Colonic mucosa (tissue), 4 donors: ENCODE data around the gene RAPGEF1. TPM values are rescaled to one million over a fixed set of nuclear protein-coding genes. Genes with fewer than 3 reads are reported as not detected.
"Not testable (repeated sequence)": the region's sequence is repeated elsewhere in the genome, so short reads cannot be mapped to it uniquely, and the experiment has no call there.

Experiments used
- DNase-seq: peaks from one replicate; pipeline ENCODE4 v3.0.0-alpha.2; 2020
- H3K27ac ChIP-seq: fragments of 200-600 bp; one replicate; pipeline ENCODE4 v1.8.0; 2021
- H3K27me3 ChIP-seq: fragments of 200-600 bp; one replicate; pipeline ENCODE4 v1.8.0; 2021
- H3K36me3 ChIP-seq: fragments of 200-600 bp; one replicate; pipeline ENCODE4 v1.8.0; 2021
- H3K4me1 ChIP-seq: fragments of 200-600 bp; one replicate; pipeline ENCODE4 v1.8.0; 2021; ENCODE audit warnings: mild to moderate bottlenecking
- H3K4me3 ChIP-seq: fragments of 200-600 bp; one replicate; pipeline ENCODE4 v1.8.0; 2021
- H3K9ac ChIP-seq, 2 donors: one replicate each; pipeline ENCODE4 v1.7.0; 2013; ENCODE audit warnings: control low read depth in 2 of 2, low read depth in 2 of 2, low read length in 2 of 2
- H3K9me3 ChIP-seq: fragments of 200-600 bp; one replicate; pipeline ENCODE4 v1.8.0; 2021
- intact Hi-C: fragments of 100-400 bp; cut with DNase I; formaldehyde crosslinking; loops from one replicate; pipeline ENCODE4 v1.14.1; 2022
- total RNA-seq, 2 donors: library from RNA; stranded (reverse); fragmentation: NEBNext Ultra II Directional in 1 of 2; extraction: Animal tissue kit (Norgen Biotek cat#: 25700) in 1 of 2; gene quantifications; one replicate each; pipeline ENCODE4 v1.2.1, GENCODE V29; 2021
- TF ChIP-seq, protein P1 (sequence below): fragments of 200-600 bp; IDR thresholded peaks from one replicate; pipeline ENCODE4 v1.8.0; 2022; ENCODE audit warnings: antibody characterized with exemption, mild to moderate bottlenecking
- donor health status: healthy.
- donor health status: DM: no; HTN: no; CAD: no.
- donor health status: DM: no; HTN: no; CAD: no.

Gene RAPGEF1
- total RNA-seq, 2 donors from 2014 or later, result 47.2 to 58.6 TPM

DNA sequence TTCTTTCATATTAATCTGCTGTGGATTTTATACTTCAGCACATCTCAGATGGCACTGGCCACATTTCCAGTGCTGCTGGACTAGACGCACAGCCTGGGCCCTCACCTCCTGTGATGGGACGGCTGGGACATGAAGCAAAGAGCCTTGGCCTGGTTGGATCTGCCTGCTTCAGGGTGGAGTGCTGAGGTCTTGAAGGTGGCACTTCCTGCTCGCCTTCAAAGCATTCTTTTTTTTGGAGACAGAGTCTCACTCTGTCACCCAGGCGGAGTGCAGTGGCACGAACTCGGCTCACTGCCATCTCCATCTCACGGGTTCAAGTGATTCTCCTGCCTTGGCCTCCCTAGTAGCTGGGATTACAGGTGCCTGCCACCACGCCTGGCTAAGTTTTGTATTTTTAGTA, 73.1 kb downstream of the RAPGEF1 start:
- no peak for DNase-seq
- Histone ChIP-seq H3K36me3 (no peaks in the 10 kb centered on the region), H3K4me3 (no peak overlapping the region), H3K27me3 (no peaks in the 10 kb centered on the region), H3K9me3 (no peaks in the 10 kb centered on the region), H3K27ac (no peak overlapping the region), H3K9ac (no peak overlapping the region), H3K4me1 (peaks cover 9% of the 10 kb centered on the region)
- TF ChIP-seq, protein P1, sequence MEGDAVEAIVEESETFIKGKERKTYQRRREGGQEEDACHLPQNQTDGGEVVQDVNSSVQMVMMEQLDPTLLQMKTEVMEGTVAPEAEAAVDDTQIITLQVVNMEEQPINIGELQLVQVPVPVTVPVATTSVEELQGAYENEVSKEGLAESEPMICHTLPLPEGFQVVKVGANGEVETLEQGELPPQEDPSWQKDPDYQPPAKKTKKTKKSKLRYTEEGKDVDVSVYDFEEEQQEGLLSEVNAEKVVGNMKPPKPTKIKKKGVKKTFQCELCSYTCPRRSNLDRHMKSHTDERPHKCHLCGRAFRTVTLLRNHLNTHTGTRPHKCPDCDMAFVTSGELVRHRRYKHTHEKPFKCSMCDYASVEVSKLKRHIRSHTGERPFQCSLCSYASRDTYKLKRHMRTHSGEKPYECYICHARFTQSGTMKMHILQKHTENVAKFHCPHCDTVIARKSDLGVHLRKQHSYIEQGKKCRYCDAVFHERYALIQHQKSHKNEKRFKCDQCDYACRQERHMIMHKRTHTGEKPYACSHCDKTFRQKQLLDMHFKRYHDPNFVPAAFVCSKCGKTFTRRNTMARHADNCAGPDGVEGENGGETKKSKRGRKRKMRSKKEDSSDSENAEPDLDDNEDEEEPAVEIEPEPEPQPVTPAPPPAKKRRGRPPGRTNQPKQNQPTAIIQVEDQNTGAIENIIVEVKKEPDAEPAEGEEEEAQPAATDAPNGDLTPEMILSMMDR, result no peak
- intact Hi-C loops, result no loop called here

DNA sequence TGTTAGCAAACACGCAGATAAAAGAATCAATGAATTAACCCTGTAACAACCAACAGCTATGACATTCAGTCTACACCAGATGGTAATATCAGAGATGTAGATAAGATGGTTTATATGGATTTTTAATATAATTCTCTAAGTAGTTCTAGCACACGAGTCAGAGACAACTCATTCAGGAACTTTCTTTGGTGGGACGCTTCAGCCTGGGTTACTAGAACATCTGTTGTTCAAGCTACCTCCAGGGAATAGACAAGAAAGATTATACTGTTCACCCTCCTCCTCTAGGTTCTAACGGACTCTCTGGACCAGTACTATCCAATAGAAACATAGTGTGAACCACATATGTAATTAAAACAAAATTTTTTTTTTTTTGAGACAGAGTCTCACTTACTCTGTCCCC, 73.8 kb downstream of the RAPGEF1 start:
- TF ChIP-seq, protein P1, result no peak
- Histone ChIP-seq H3K27me3 (no peaks in the 10 kb centered on the region), H3K9me3 (no peaks in the 10 kb centered on the region), H3K36me3 (no peaks in the 10 kb centered on the region), H3K27ac (no peak overlapping the region), H3K4me3 (no peak overlapping the region), H3K4me1 (peaks cover 9% of the 10 kb centered on the region), H3K9ac (no peak overlapping the region)
- intact Hi-C loops, result no loop called here
- no peak for DNase-seq

DNA sequence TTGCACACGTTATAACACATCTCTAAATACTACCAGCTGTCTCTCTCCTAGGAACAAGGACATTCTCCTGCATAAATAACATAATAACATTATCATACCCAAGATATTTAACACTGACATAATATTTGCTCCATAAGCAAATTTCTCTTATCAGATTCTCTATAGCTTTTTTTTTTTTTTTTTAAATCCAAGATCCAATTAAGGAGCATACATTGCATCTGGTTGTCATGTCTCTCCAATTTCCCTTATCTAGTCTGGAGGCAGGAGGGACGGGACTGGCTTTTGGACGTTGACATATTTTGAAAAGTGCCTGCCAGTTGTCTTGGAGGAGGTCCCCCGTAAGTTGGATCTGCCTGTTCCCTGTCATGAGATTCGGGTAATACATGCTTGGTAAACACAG, 76.6 kb downstream of the RAPGEF1 start:
- H3K4me1 ChIP-seq, result no peaks in the 10 kb centered on the region
- H3K9me3 ChIP-seq, result no peaks in the 10 kb centered on the region
- no peak overlapping the region for H3K4me3 ChIP-seq
- H3K36me3 ChIP-seq, result no peaks in the 10 kb centered on the region
- H3K9ac ChIP-seq, result no peak overlapping the region
- H3K27me3 ChIP-seq, result no peaks in the 10 kb centered on the region
- intact Hi-C loops, result no loop called here
- no peak for DNase-seq
- TF ChIP-seq, protein P1, result no peak
- H3K27ac ChIP-seq, result no peak overlapping the region

DNA sequence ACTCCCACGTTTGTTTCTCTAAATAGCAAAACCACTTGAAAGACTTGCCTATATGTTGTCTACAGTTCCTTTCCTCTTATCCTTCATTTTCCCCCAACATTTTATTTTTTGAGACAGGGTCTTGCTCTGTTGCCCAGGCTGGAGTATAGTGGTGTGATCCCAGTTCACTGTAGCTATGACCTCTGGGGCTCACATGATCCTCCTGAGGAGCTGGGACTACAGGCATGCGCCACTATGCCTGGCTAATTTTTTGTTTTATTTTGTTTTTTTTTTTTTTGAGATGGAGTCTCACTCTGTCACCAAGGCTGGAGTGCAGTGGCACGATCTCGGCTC, 77.6 kb downstream of the RAPGEF1 start:
- intact Hi-C loops, H3K9ac ChIP-seq, H3K27ac ChIP-seq, H3K27me3 ChIP-seq, DNase-seq, H3K9me3 ChIP-seq, H3K36me3 ChIP-seq, H3K4me3 ChIP-seq, H3K4me1 ChIP-seq: not testable (repeated sequence)

DNA sequence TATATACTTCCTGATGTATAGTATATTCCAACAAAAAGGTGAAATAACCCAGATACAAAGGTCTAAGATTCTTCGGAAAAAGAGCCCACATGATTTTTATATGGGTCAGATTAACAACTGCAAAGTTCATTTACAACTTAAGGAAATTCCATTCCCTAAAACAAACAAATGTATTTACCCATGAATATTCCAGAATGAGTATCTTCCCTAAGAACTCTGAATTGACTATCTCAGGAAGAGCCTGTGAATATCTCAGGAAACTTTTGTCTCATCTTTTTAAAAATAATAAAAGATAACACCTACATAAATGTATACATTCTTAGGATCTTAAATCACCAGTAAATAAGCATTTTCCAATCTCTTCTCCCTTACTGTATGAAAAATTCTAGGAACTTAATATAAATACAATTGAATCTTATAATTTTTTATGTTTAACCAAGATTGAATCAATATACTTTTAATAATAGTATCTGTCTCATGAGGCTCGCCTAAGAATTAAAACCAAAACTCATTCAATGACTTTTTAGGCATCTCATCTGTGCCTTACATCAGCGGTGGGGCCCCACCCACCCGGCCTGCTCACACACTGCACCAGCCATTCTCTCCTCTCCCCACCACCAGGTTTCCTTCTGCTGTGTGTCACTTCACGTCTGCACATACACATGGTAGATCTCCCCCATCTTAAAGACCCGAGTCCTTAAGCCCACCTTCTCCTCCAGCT, 78.1 kb downstream of the RAPGEF1 start:
- no peak overlapping the region for H3K4me3 ChIP-seq
- no peak for DNase-seq
- H3K36me3 ChIP-seq, result no peaks in the 10 kb centered on the region
- H3K4me1 ChIP-seq, result peaks cover 5% of the 10 kb centered on the region
- no peaks in the 10 kb centered on the region for H3K9me3 ChIP-seq
- TF ChIP-seq, protein P1, result no peak
- H3K27ac ChIP-seq, result no peak overlapping the region
- no peak overlapping the region for H3K9ac ChIP-seq
- intact Hi-C loops, result no loop called here
- H3K27me3 ChIP-seq, result no peaks in the 10 kb centered on the region

DNA sequence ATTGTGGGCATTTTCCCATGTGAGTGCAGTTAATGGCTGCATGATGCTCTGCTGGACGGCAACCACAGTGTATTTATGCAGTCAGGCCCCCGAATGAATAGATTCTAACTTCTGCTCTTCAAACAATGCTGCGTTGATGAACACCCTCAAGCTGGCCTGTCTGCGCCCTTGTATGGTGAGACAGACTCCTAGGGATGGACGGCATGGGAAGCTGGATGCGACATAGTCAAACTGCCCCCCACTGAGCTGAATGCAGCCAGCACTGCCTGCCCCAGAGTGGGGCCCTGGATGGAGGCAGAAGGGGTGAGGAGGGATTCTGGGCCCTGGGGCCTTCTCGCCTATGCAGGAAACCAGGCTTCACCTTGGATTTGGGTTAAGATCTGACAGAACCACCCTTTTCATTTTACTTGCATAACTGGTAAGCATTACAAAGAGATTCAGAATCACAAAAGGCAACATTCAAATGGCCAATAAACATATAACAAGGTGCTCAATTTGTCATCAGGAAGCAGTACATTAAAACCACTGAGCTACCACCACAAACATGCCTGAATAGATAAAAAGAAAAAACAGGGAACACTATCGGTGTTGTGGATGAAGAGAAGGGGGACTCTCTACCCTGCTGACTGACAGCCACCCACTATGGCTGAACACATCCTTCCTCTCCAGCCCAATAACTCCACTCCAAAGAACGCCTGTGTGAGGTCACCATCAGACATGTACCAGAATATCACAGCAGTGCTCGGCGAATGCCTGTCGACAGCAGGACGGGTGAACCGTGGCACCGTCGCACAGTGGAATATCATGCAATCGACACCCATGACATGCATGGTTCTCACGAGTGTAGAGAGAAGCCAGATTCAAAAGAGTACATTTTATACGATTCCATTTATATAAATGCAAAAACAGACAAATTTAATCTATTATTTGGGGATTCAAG, 79.1 kb downstream of the RAPGEF1 start:
- intact Hi-C loops, result no loop called here
- no peak for DNase-seq
- H3K9ac ChIP-seq, result no peak overlapping the region
- TF ChIP-seq, protein P1, result no peak
- H3K4me1 ChIP-seq, result peaks cover 9% of the 10 kb centered on the region
- no peaks in the 10 kb centered on the region for H3K36me3 ChIP-seq
- H3K4me3 ChIP-seq, result no peak overlapping the region
- no peaks in the 10 kb centered on the region for H3K9me3 ChIP-seq
- H3K27ac ChIP-seq, result no peak overlapping the region
- H3K27me3 ChIP-seq, result no peaks in the 10 kb centered on the region
